ENCODE measurements around the gene MARCHF10. TPM values are rescaled to one million over a fixed set of nuclear protein-coding genes. Genes with fewer than 3 reads are reported as not detected.

Gene MARCHF10
- total and polyA plus RNA-seq, 2 of the 13 experiments (the other 11 are each of a cell fraction or from before 2014, with no cell fraction given), result not detected

- TF ChIP-seq, protein P1, sequence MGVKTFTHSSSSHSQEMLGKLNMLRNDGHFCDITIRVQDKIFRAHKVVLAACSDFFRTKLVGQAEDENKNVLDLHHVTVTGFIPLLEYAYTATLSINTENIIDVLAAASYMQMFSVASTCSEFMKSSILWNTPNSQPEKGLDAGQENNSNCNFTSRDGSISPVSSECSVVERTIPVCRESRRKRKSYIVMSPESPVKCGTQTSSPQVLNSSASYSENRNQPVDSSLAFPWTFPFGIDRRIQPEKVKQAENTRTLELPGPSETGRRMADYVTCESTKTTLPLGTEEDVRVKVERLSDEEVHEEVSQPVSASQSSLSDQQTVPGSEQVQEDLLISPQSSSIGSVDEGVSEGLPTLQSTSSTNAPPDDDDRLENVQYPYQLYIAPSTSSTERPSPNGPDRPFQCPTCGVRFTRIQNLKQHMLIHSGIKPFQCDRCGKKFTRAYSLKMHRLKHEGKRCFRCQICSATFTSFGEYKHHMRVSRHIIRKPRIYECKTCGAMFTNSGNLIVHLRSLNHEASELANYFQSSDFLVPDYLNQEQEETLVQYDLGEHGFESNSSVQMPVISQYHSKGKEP (CRISPR knock-in tag; IDR thresholded peaks at IDR 0.05), result no peak
- TF ChIP-seq CEBPB (IDR thresholded peaks at IDR 0.05; ENCODE audit: borderline replicate concordance, low read depth, low read length), result peak; percentile 42; the same call in 1 of the 2 replicates
- TF ChIP-seq ZNF616 (CRISPR knock-in tag; IDR thresholded peaks at IDR 0.05; ENCODE audit: low read depth), result no peak
- H3K9me3 ChIP-seq (ENCODE audit: low read length), result no peaks in the 10 kb centered on the region
- no peaks in the 10 kb centered on the region for H3K79me2 ChIP-seq (ENCODE audit: insufficient read depth, low read length)
- BruUV-seq (replicated peaks), result no TSS peak
- no peaks in the 10 kb centered on the region for H4K20me1 ChIP-seq (ENCODE audit: insufficient read depth, low read length)
- CTCF ChIA-PET (ENCODE audit: low intra/inter-chr PET ratio, low total read pairs), result no interaction called here
- POLR2A ChIA-PET, result no interaction called here
- intact Hi-C loops (cut with micrococcal nuclease; ENCODE audit: unreplicated experiment) (no loop called here), in situ Hi-C loops (cut with HindIII; ENCODE audit: extremely low pct_ligation_motif_present, low pct_unique_long_range_greater_than_20kb) (no loop called here)
- DNase-seq (ENCODE audit: low spot score), result no peak
- no peak overlapping the region for H3K9ac ChIP-seq (ENCODE audit: insufficient read depth, low read depth, low read length)
- no peak for FAIRE-seq
- H2AFZ ChIP-seq (ENCODE audit: low read length), result no peak overlapping the region
- no peak overlapping the region for H3K4me2 ChIP-seq (ENCODE audit: low read depth, low read length)
- WGBS (ENCODE audit: low lambda C conversion rate), result 49% methylated on average over 3 of the region's 3 CpGs
- H3K4me3 ChIP-seq (replicated peaks in 1 of 3; ENCODE audit: insufficient read depth in 1 of 3, low read depth in 2 of 3, low read length in 3 of 3), result no peak overlapping the region
- H3K27ac ChIP-seq (ENCODE audit: extremely low read length, insufficient read depth, low read length), result no peak overlapping the region
- no peak for ATAC-seq
- H3K4me1 ChIP-seq (ENCODE audit: insufficient read depth, low read length), result no peaks in the 10 kb centered on the region; the same call in 1 of the 2 replicates
- H3K27me3 ChIP-seq (ENCODE audit: control insufficient read depth in 1 of 2, insufficient read depth in 2 of 2, low read length in 2 of 2), result peaks cover 0 to 10% of the 10 kb centered on the region in 2 experiments; a peak in 3 of 5 replicates
- no peaks in the 10 kb centered on the region for H3K36me3 ChIP-seq (replicated peaks in 1 of 2; ENCODE audit: control insufficient read depth in 1 of 2, insufficient read depth in 2 of 2, low read length in 2 of 2)
Measured at GRCh38 chr17:62781356-62781755, 26.8 kb downstream of the MARCHF10 start.

GRCh38 chr17:62780951-62781350 is 27.2 kb downstream of the MARCHF10 start:
- Histone ChIP-seq H3K27me3 (ENCODE audit: control insufficient read depth in 1 of 2, insufficient read depth in 2 of 2, low read length in 2 of 2) (peaks cover 2 to 10% of the 10 kb centered on the region in 2 experiments; a peak in 3 of 5 replicates), H2AFZ (ENCODE audit: low read length) (no peak overlapping the region), H3K27ac (ENCODE audit: extremely low read length, insufficient read depth, low read length) (no peak overlapping the region), H3K4me3 (replicated peaks in 1 of 3; ENCODE audit: insufficient read depth in 1 of 3, low read depth in 2 of 3, low read length in 3 of 3) (no peak overlapping the region), H3K79me2 (ENCODE audit: insufficient read depth, low read length) (no peaks in the 10 kb centered on the region), H3K4me2 (ENCODE audit: low read depth, low read length) (no peak overlapping the region), H3K4me1 (ENCODE audit: insufficient read depth, low read length) (no peaks in the 10 kb centered on the region; the same call in 1 of the 2 replicates), H3K9me3 (ENCODE audit: low read length) (no peaks in the 10 kb centered on the region), H4K20me1 (ENCODE audit: insufficient read depth, low read length) (no peaks in the 10 kb centered on the region), H3K36me3 (replicated peaks in 1 of 2; ENCODE audit: control insufficient read depth in 1 of 2, insufficient read depth in 2 of 2, low read length in 2 of 2) (no peaks in the 10 kb centered on the region), H3K9ac (ENCODE audit: insufficient read depth, low read depth, low read length) (no peak overlapping the region)
- BruUV-seq (replicated peaks), result no TSS peak
- 47% methylated on average over 6 of the region's 6 CpGs for WGBS (ENCODE audit: low lambda C conversion rate)
- intact Hi-C loops (cut with micrococcal nuclease; ENCODE audit: unreplicated experiment) (no loop called here), in situ Hi-C loops (cut with HindIII; ENCODE audit: extremely low pct_ligation_motif_present, low pct_unique_long_range_greater_than_20kb) (no loop called here)
- POLR2A ChIA-PET, result no interaction called here
- DNase-seq (ENCODE audit: low spot score) (no peak), ATAC-seq (no peak), FAIRE-seq (no peak)
- CTCF ChIA-PET (ENCODE audit: low intra/inter-chr PET ratio, low total read pairs), result no interaction called here
- TF ChIP-seq MTF2 (CRISPR knock-in tag; IDR thresholded peaks at IDR 0.05; ENCODE audit: borderline replicate concordance) (no peak), ZBTB21 (CRISPR knock-in tag; IDR thresholded peaks at IDR 0.05) (no peak), GATAD1 (CRISPR knock-in tag; IDR thresholded peaks at IDR 0.05) (no peak), RCOR2 (CRISPR knock-in tag; IDR thresholded peaks at IDR 0.05) (no peak), NFIC (IDR thresholded peaks at IDR 0.05; ENCODE audit: low read length) (no peak), ZNF782 (CRISPR knock-in tag; IDR thresholded peaks at IDR 0.05; ENCODE audit: borderline replicate concordance) (no peak), ZNF430 (CRISPR knock-in tag; IDR thresholded peaks at IDR 0.05) (no peak), RARA (CRISPR knock-in tag; IDR thresholded peaks at IDR 0.05) (no peak)
- TF ChIP-seq, protein P2, sequence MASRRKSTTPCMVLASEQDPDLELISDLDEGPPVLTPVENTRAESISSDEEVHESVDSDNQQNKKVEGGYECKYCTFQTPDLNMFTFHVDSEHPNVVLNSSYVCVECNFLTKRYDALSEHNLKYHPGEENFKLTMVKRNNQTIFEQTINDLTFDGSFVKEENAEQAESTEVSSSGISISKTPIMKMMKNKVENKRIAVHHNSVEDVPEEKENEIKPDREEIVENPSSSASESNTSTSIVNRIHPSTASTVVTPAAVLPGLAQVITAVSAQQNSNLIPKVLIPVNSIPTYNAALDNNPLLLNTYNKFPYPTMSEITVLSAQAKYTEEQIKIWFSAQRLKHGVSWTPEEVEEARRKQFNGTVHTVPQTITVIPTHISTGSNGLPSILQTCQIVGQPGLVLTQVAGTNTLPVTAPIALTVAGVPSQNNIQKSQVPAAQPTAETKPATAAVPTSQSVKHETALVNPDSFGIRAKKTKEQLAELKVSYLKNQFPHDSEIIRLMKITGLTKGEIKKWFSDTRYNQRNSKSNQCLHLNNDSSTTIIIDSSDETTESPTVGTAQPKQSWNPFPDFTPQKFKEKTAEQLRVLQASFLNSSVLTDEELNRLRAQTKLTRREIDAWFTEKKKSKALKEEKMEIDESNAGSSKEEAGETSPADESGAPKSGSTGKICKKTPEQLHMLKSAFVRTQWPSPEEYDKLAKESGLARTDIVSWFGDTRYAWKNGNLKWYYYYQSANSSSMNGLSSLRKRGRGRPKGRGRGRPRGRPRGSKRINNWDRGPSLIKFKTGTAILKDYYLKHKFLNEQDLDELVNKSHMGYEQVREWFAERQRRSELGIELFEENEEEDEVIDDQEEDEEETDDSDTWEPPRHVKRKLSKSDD (CRISPR knock-in tag; IDR thresholded peaks at IDR 0.05; ENCODE audit: low read depth), result no peak
